B cell (primary cell): Measurements from ENCODE around the gene RABL2B. TPM values are rescaled to one million over a fixed set of nuclear protein-coding genes. Genes with fewer than 3 reads are reported as not detected.
"Not testable (repeated sequence)": the region's sequence is repeated elsewhere in the genome, so short reads cannot be mapped to it uniquely, and the experiment has no call there.

Source experiments
- ATAC-seq: fragments of 200-7000 bp; cut with Tn5 transposase; one replicate; pipeline ENCODE4 v1.10.0; 2021; ENCODE audit warnings: low read depth, mild to moderate bottlenecking, moderate number of reproducible peaks, moderate library complexity
- CTCF ChIA-PET: fragments of 350-600 bp; sonication (Branson Sonifier 250); formaldehyde crosslinking; loops from one replicate; lab custom pipeline; 2021; ENCODE audit warnings: antibody characterized with exemption, inconsistent platforms; lab: Charles Lee
- POLR2A ChIA-PET: fragments of 350-600 bp; sonication (Branson Sonifier 250); formaldehyde crosslinking; loops from one replicate; lab custom pipeline; 2021; ENCODE audit warnings: antibody characterized with exemption; lab: Charles Lee
- DNase-seq: peaks from one replicate; pipeline ENCODE4 v3.0.0; 2013
- H2AFZ ChIP-seq: 2 replicates; pipeline ENCODE4 v1.6.1; 2012; ENCODE audit warnings: mild to moderate bottlenecking, low read depth, low read length; ENCODE audit not compliant: insufficient read depth, poor library complexity, severe bottlenecking
- H3K27ac ChIP-seq, 2 donors: 1 replicate in 1 of 2; 2 replicates in 1 of 2; pipeline ENCODE4 v1.5.1; 2012 to 2013; ENCODE audit warnings: low read length in 2 of 2, mild to moderate bottlenecking in 2 of 2, moderate library complexity in 1 of 2
- H3K27me3 ChIP-seq, 4 experiments: fragments of 200-600 bp in 1 of 4; sonication (generic) in 1 of 4; replicated peaks in 1 of 4; 1 replicate in 2 of 4; 2 replicates in 2 of 4; pipeline versions ENCODE4 v1.6.1 to v1.7.0; 2013 to 2016; ENCODE audit warnings: low read length in 3 of 4, mild to moderate bottlenecking in 2 of 4, mixed read lengths in 1 of 4, moderate library complexity in 1 of 4; ENCODE audit not compliant: insufficient read depth in 4 of 4, control insufficient read depth in 3 of 4; ENCODE audit errors: control extremely low read depth in 1 of 4
- H3K36me3 ChIP-seq, 2 experiments: replicated peaks in 1 of 2; 1 replicate in 1 of 2; 2 replicates in 1 of 2; pipeline versions ENCODE4 v1.6.1 to v1.7.1; 2013; ENCODE audit warnings: low read length in 1 of 2; ENCODE audit not compliant: insufficient read depth in 2 of 2, control insufficient read depth in 1 of 2; ENCODE audit errors: control extremely low read depth in 1 of 2, extremely low read depth in 1 of 2
- H3K4me1 ChIP-seq, 2 donors: fragments of 200-600 bp in 1 of 2; sonication (generic) in 1 of 2; 1 replicate in 1 of 2; 2 replicates in 1 of 2; pipeline versions ENCODE4 v1.5.1 to v1.6.1; 2013 to 2017; ENCODE audit warnings: low read length in 2 of 2; ENCODE audit not compliant: control insufficient read depth in 2 of 2, insufficient read depth in 2 of 2
- H3K4me2 ChIP-seq: replicated peaks from 2 replicates; pipeline ENCODE3; 2012; ENCODE audit warnings: mild to moderate bottlenecking, low read depth, low read length; ENCODE audit not compliant: poor library complexity, severe bottlenecking
- H3K4me3 ChIP-seq, 5 experiments: fragments of 200-600 bp in 1 of 5; sonication (generic) in 1 of 5; 1 replicate in 3 of 5; 2 replicates in 2 of 5; pipeline versions ENCODE4 v1.5.1 to v1.7.0; 2011 to 2016; ENCODE audit warnings: low read length in 4 of 5, mild to moderate bottlenecking in 4 of 5, low read depth in 2 of 5, control low read depth in 1 of 5, moderate library complexity in 1 of 5; ENCODE audit not compliant: insufficient read depth in 1 of 5; ENCODE audit errors: control extremely low read depth in 1 of 5, extremely low read depth in 1 of 5
- H3K79me2 ChIP-seq: fragments of 200-600 bp; sonication (generic); one replicate; pipeline ENCODE4 v1.6.0; 2016; ENCODE audit warnings: low read length; ENCODE audit not compliant: control insufficient read depth, insufficient read depth
- H3K9ac ChIP-seq: fragments of 200-600 bp; sonication (generic); 2 replicates; pipeline ENCODE4 v1.6.1; 2017; ENCODE audit warnings: mild to moderate bottlenecking, low read length, moderate library complexity
- H3K9me3 ChIP-seq, 3 donors: one replicate each; pipeline versions ENCODE4 v1.6.1 to v1.7.1; 2013; ENCODE audit warnings: low read length in 2 of 3; ENCODE audit not compliant: control insufficient read depth in 2 of 3, insufficient read depth in 1 of 3; ENCODE audit errors: control extremely low read depth in 1 of 3
- H4K20me1 ChIP-seq: 2 replicates; pipeline ENCODE4 v1.6.0; 2012; ENCODE audit warnings: mild to moderate bottlenecking, low read length; ENCODE audit not compliant: insufficient read depth, control insufficient read depth, poor library complexity, severe bottlenecking
- H3K27ac Mint-ChIP-seq: one replicate; pipeline ENCODE4 v1.8.0; 2021; ENCODE audit warnings: mixed read lengths
- H3K27me3 Mint-ChIP-seq: one replicate; pipeline ENCODE4 v1.8.0; 2021; ENCODE audit warnings: mixed read lengths
- H3K4me1 Mint-ChIP-seq: one replicate; pipeline ENCODE4 v1.8.0; 2021; ENCODE audit warnings: mixed read lengths
- H3K4me3 Mint-ChIP-seq: one replicate; pipeline ENCODE4 v1.8.0; 2021; ENCODE audit warnings: mixed read lengths
- H3K9me3 Mint-ChIP-seq: one replicate; pipeline ENCODE4 v1.8.0; 2022; ENCODE audit warnings: mixed read lengths; ENCODE audit not compliant: insufficient read depth
- WGBS: methylation state at CpG from one replicate; pipeline ENCODE4 v1.1.5; 2013; ENCODE audit warnings: missing lambda C conversion rate; ENCODE audit not compliant: insufficient coverage; 5-methylcytosine and 5-hydroxymethylcytosine counted together
- intact Hi-C: fragments of 100-400 bp; cut with micrococcal nuclease; formaldehyde crosslinking; loops from one replicate; pipeline ENCODE4 v1.10.0; 2022
- polyA minus RNA-seq: library from RNA; depleted of rRNA, polyadenylated mRNA; stranded (reverse); fragments of >200 nt; gene quantifications from 2 replicates; pipeline ENCODE4 v1.2.3, GENCODE V29; 2012
- polyA plus RNA-seq: library from polyadenylated mRNA; depleted of rRNA; stranded (reverse); fragments of >200 nt; gene quantifications from 2 replicates; pipeline ENCODE4 v1.2.3, GENCODE V29; 2012
- total RNA-seq, 2 donors: library from RNA; stranded (reverse); fragments of 120-200 nt in 1 of 2; gene quantifications; 1 replicate in 1 of 2; 2 replicates in 1 of 2; pipeline versions ENCODE4 v1.2.3 to v1.2.4, GENCODE V29; 2013 to 2022

Gene RABL2B
- total RNA-seq, result 99.0 and 103 TPM in 2 replicates
- 25.1 TPM for total RNA-seq (2013)
- polyA plus RNA-seq, result 93.1 and 131 TPM in 2 replicates
- 16.6 and 27.2 TPM in 2 replicates for polyA minus RNA-seq

DNA sequence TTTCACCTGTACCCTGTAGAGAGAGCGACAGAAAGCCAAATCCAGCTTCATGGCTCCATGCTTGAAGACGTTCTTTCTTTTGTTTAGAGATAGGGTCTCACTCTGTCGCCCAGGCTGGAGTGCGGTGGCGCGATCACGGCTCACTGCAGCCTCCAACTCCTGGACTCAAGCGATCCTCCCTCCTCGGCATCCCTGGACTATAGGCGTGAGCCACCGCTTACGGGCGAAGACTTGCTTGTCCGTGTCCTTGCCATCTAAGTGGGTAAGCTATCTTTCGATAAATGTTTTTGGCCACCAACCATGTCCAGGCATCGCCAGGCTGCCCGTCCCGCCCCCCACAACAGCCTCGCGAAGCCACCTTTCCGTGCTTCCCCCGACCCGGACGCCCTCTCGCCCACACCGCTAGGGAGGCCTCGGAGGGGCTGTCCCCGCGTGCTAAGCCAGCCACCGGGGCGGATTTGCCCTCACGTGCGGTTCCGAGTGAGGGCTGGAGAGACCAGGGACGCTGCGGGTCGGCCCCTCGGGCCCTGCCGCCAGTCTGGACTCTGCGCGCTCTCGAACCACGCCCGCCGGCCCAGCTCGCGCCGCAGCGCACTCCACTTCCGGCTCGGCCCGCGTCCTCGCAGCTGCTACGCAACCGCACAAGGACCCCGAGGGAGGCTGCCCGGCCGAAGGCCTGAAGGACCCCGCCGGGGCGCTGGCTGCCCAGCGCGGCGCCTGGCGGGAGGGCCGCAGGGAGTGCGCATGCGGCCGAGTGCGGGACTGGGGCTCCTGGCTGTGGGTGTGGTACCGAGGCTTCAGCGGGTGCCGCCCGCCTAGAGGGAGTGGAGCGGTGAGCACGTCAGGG, at the start of gene RABL2B:
Gene RABL2B (minus strand): TSS at position 604 of the 847 bp plus-strand sequence. CDS start 1,342 bp downstream, outside the sequence.
- Mint-ChIP-seq H3K4me3 (peak within 1 kb of the TSS; percentile 87), H3K27ac (peak within 1 kb of the TSS; percentile 89)
- H4K20me1 ChIP-seq, H3K27me3 ChIP-seq, H3K4me1 ChIP-seq, H3K4me1 Mint-ChIP-seq, intact Hi-C loops, H3K9me3 Mint-ChIP-seq, POLR2A ChIA-PET, H3K79me2 ChIP-seq, H3K9me3 ChIP-seq, H3K27me3 Mint-ChIP-seq, H3K36me3 ChIP-seq: not testable (repeated sequence)
- DNase-seq, result peak; percentile 94
- Histone ChIP-seq H3K4me3 (peak within 1 kb of the TSS in 4 of 5 experiments; percentile 45 to 62 (median 52)), H3K4me2 (peak within 1 kb of the TSS; percentile 56), H3K9ac (peak within 1 kb of the TSS; percentile 70), H3K27ac (peak within 1 kb of the TSS; percentile 46 to 59), H2AFZ (peak within 1 kb of the TSS; percentile 69)
- WGBS, result 1% methylated on average over 23 of the region's 77 CpGs
- ATAC-seq, result peak; percentile 95
- CTCF ChIA-PET, result interaction anchor here (0.6 kb wide), 1 partner anchor 274 kb away, joined by 3 read pairs; no protein-coding TSS in a partner anchor

DNA sequence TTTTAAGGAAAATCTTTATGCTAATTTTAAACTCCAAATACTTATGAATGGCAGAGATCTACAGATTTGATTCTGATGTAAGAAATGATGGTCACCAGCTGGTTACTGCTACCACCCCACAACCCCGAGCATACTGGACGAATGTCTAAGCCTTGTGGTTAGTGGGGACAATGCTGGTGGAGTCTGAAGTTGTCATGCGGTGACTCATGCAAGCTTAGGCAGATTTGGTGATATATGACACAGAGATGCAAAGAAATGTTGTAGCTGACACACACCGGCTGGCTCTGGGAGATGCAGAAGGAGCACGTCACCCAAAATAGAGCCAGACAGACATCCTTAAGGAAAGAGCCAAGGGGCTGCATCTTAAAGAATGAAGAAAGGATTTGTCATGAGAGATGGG, 3.5 kb upstream of the RABL2B start:
- H3K9me3 Mint-ChIP-seq, H3K27ac ChIP-seq, H3K79me2 ChIP-seq, H3K4me1 ChIP-seq, POLR2A ChIA-PET, H3K4me3 ChIP-seq, H3K36me3 ChIP-seq, H3K4me2 ChIP-seq, H3K27ac Mint-ChIP-seq, DNase-seq, H3K9ac ChIP-seq, H3K4me1 Mint-ChIP-seq, H4K20me1 ChIP-seq, H3K27me3 Mint-ChIP-seq, H3K4me3 Mint-ChIP-seq, intact Hi-C loops, H2AFZ ChIP-seq, ATAC-seq, CTCF ChIA-PET, H3K27me3 ChIP-seq, H3K9me3 ChIP-seq: not testable (repeated sequence)
- no CpG with 5 or more reads among the region's 5 CpGs for WGBS

DNA sequence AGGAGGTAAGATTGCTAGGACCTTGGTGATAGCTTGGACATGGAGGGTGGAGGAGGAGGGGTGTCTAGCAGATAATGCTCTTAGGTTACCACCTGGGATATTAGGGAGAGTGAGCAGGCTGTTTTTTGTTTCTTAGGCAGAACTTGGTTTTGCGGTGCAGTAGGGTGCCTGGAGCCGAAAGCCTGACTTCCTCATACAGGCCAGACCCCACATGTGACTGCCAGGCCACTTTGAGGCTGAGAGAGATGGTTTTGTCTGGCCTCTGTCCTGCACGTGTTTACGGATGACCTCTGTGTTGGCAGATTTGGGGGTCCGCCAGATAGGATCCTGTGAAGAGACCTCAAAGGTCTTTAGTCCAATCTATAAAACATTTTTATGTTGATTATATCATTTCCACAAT, 1.9 kb upstream of the RABL2B start:
- H2AFZ ChIP-seq, H3K27me3 Mint-ChIP-seq, H4K20me1 ChIP-seq, H3K79me2 ChIP-seq, H3K36me3 ChIP-seq, H3K4me3 Mint-ChIP-seq, H3K9me3 Mint-ChIP-seq, ATAC-seq, H3K27me3 ChIP-seq, H3K4me3 ChIP-seq, POLR2A ChIA-PET, H3K4me1 Mint-ChIP-seq, H3K27ac ChIP-seq, CTCF ChIA-PET, H3K4me1 ChIP-seq, intact Hi-C loops, H3K4me2 ChIP-seq, H3K9ac ChIP-seq, H3K9me3 ChIP-seq: not testable (repeated sequence)
- peak; percentile 11 for DNase-seq
- no CpG with 5 or more reads among the region's 5 CpGs for WGBS
- H3K27ac Mint-ChIP-seq, result peak overlapping the region; percentile 41

DNA sequence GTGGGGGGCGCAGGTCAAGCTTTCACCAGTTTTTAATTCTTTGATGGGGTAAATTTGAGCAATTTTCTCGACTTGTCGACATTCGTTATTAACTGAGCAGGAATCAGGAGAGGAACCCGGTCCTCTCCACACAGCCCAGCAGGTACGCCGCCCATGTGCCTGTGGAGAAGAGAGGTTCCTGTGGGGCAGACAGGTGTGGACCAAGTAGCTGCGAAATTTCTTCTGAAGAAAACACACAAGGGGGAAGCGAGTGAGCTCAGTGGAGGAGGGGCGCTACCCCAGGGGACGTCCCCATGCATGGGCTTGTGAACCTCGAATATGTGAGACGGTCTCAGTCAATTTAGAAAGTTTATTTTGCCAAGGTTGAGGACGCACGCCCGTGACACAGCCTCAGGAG, 442 bp upstream of the RABL2B start:
- H3K4me1 Mint-ChIP-seq, H3K36me3 ChIP-seq, H3K9me3 ChIP-seq, POLR2A ChIA-PET, H3K79me2 ChIP-seq, H4K20me1 ChIP-seq, H3K27me3 ChIP-seq, H3K4me2 ChIP-seq, H3K27me3 Mint-ChIP-seq, H3K4me1 ChIP-seq, H3K9me3 Mint-ChIP-seq, CTCF ChIA-PET, intact Hi-C loops: not testable (repeated sequence)
- peak overlapping the region; percentile 46 to 59 for H3K27ac ChIP-seq
- ATAC-seq (peak; percentile 39), DNase-seq (peak; percentile 57)
- peak overlapping the region; percentile 51 for H2AFZ ChIP-seq
- 0% methylated on average over 3 of the region's 16 CpGs for WGBS
- H3K27ac Mint-ChIP-seq, result peak overlapping the region; percentile 89
- peak overlapping the region; percentile 87 for H3K4me3 Mint-ChIP-seq
- peak overlapping the region in 4 of 5 experiments; percentile 42 to 57 (median 48) for H3K4me3 ChIP-seq
- peak overlapping the region; percentile 49 for H3K9ac ChIP-seq
